ENCODE results near the gene BABAM1.
"Not testable (repeated sequence)": the region's sequence is repeated elsewhere in the genome, so short reads cannot be mapped to it uniquely, and the experiment has no call there.

The BABAM1 gene

DNA sequence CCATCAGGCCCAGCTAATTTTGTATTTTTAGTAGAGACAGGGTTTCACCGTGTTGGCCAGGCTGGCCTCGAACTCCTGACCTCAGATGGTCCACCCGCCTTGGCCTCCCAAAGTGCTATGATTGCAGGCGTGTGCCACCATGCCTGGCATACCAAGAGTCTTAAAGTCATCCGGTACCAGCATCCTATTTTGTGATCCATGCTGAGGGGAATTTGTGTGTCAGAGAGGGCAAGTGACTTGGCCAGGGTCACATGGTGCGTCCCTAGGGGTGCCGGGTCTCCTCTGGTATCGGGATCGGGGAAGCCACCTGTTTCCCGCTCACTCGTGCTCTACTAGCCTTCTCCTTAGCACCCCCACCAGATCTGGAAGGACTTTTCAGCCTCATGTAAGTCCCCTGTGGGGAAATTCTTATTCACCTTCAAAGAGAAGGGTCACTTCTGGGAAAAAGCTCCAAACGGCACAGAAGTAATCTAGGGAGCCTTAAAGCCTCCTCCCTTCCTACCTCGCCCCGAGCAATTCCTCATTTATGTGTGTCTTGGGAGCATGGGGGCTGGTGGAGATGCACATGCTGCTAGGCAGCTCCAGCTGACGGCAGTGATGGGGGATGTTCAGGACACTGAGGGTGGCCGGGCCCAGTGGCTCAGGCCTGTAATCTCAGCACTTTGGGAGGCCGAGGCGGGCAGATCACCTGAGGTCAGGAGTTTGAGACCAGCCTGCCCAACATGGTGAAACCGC, 8.4 kb downstream of the BABAM1 start:
- no peak for DNase-seq

- DNase-seq = no peak
Observed at GRCh38 chr19:17279436-17279835, 12.2 kb downstream of the BABAM1 start.

DNA sequence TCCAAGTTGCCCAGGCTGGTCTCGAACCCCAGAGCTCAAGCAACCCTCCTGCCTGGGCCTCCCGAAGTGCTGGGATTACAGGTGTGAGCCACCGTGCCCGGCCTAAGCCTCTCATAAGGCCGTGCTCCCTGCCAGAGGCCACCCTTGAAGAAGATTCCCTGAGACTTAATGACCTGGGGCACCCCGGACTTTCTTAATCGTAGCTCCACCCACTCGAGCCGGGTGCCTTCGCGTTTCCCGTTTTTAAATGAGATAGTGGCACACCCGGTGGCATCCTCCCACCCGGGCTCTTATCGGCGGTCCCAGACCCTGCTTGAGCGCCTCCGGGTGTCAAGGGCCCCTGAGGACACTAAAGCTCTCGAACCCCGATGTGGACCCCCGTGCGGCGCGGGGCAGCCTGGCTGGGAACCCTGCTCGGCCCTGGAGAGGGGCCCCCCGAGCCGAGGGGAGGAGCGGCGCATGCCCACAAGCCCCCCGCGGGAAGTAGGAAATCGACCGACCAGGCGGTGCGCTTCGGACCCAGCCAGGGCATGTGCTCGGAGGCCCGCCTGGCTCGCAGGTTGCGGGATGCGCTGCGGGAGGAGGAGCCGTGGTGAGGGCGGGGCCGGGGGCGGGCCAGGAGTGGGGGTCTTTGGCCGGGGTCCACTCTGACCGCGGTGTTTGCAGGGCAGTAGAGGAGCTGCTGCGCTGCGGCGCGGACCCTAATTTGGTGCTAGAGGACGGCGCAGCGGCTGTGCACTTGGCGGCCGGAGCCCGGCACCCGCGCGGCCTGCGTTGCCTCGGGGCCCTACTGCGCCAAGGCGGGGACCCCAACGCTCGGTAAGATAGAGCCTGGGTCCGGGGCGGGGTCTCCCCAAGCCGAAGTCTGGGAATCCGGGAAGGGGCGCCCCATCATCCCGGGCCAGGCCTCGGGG, 14.4 kb downstream of the BABAM1 start, which contains the start of gene ANKLE1:
TSS of gene ANKLE1 (plus strand) at position 511 of the 914 bp plus-strand sequence. CDS start at position 531, 20 bp downstream.
- DNase-seq = no peak

DNA sequence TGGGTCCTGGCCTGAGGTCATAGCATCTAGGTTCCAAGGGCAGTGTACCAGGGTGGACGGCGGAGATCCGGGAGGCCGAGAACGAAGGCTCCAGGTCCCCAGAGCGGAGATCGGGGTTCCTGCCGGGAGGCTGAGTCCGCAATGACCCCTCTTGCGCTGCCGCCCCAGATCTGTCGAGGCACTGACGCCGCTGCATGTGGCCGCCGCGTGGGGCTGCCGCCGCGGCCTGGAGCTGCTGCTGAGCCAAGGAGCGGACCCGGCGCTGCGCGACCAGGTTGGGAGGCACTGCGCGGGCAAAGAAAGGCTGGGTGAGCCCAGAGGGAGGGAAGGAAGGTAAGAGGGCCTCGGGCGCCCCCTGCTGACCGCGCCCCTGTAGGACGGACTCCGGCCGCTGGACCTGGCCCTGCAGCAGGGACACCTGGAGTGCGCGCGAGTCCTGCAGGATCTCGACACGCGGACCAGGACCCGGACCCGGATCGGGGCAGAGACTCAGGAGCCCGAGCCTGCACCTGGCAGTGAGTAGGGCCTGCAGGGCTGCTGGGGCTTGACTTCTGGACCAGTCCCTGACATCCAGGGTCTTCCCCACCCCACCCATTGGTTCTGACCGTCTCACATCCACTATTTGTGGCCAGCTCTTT, 15.4 kb downstream of the BABAM1 start:
- DNase-seq = peak; percentile 54

- no peak for DNase-seq
Observed at GRCh38 chr19:17283504-17283996, 16.3 kb downstream of the BABAM1 start.

- DNase-seq = no peak
Observed at GRCh38 chr19:17285415-17286135, 18.3 kb downstream of the BABAM1 start.

GRCh38 chr19:17286263-17286662, 19.0 kb downstream of the BABAM1 start:
- DNase-seq = no peak

DNA sequence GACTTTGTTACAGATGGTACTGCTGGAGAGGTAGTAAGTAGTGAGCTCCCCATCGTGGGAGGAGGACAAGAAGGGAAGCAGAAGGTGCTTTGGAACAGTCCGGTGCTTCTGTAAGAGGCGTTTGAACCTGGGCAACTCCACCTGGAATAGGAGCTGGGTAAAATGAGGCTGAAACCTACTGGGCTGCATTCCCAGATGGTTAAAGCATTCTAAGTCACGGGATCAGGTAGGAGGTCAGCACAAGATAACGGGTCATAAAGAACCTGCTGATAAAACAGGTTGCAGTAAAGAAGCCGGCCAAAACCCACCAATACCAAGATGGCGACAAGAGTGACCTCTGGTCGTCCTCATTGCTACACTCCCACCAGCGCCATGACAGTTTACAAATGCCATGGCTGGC, 19.5 kb downstream of the BABAM1 start:
- no peak for DNase-seq

GRCh38 chr19:17289489-17289888, 22.2 kb downstream of the BABAM1 start:
- peak; percentile 2 for DNase-seq

GRCh38 chr19:17292301-17293074, 25.2 kb downstream of the BABAM1 start:
- peak; percentile 40 for DNase-seq

DNA sequence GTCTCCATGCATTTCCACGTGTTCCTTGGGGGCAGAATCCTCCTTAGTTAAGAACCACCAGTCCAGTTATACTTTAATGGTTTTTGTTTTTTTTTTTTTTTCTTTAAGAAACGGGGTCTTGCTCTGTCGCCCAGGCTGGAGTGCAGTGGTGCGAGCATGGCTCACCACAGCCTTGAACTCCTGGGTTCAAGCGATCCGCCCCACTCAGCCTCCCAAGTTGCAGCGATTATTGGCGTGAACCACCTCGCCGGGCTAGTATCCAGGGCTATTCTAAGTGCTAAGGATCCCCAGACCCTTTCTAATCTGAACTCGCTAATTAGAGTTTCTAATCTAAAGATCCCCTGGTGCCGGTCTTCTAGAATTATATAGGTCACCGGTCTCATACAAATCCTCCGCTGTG, 26.4 kb downstream of the BABAM1 start:
- no peak for DNase-seq

DNA sequence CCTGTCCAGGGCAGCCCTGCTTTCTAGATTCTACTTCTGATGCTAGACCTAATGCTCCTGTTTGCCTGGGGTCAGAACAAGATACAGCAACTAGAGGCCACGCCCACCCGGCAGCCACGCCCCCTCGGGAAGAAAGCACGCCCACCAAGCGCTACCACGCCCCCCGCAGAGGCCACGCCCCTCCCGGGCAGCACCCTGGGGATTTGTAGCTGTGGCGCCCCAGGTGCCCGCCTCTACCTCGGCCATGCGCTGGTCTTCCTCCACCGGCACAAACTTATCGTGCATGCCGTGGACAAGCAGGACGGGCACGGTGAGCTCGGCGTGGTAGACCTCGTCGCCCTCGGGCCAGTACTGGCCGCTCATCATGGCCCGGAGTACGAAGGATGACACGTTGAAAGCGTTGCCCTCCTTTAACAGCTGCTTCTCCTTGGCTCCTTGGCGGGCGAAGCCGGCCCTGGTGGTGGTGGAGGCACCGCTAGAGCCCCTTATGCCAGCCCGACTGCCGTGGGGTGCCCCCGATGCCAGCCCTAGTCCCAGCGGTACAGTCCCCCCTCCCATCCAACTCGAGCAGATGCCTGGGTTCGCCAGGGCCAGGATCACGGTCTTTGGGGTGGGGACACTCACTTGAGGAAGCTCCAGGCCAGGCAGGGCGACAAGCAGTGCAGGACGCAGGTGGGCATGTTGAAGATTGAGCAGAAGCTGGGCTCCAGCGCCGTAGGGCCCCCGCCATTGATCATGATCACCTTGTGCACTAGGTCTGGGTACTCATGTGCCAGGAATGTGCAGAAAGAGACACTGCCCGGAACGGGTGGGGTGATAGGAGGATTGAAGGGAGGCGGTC, 27.0 kb downstream of the BABAM1 start:
- no peak for DNase-seq

DNA sequence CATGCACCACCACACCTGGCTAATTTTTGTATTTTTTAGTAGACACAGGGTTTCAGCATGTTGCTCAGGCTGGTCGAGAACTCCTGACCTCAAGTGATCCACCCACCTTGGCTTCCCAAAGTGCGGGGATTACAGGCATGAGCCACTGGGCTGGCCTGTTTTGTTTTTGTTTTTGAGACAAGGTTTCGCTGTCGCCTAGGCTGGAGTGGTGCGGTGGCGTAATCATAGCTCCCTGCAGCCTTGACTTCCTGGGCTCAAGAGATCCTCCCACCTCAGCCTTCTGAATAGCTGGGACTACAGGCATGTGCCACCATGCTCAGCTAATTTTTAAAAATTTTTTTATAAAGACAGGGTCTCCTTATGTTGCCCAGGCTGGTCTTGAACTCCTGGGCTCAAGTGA, 28.3 kb downstream of the BABAM1 start:
- DNase-seq = not testable (repeated sequence)

DNA sequence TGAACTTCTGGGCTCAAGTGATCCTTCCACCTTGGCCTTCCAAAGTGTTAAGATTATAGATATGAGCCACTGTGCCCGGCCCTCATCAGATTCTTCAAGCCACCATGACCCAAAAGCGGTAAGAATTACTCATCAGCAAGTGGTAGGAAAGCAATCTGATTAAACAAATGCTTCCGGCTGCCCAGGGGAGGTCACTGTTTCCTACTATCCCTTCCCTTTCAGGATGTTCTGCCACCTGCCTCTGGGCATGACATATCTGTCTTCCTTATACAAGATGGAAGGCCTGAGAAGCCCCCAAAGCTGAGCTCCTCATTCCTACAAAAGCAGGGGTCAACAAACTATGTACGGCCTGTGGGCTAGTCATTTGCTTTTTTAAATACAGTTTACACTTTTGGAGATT, 29.0 kb downstream of the BABAM1 start:
- no peak for DNase-seq

DNA sequence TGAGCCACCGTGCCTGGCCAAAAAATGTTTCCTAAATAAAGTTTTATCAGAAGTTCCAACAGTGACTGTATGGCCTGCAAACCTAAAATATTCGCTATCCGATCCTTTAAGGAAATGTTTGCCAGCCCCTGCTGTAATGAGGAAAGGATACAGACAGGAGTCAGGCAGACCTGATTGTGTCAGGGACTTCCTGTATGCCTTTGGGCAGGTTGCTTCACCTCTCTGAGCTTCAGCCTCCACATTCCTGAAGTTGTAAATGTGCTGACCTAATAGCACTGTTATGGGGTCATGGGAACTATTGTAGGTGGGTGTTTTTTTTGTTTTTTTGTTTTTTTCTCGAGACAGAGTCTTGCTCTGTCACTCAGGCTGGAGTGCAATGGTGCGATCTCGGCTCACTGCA, 29.7 kb downstream of the BABAM1 start:
- DNase-seq = no peak

- DNase-seq = no peak
Observed at GRCh38 chr19:17300992-17301619, 33.9 kb downstream of the BABAM1 start.

- peak; percentile 42 for DNase-seq
Observed at GRCh38 chr19:17302391-17303166, 35.3 kb downstream of the BABAM1 start.

- peak; percentile 48 for DNase-seq
Observed at GRCh38 chr19:17303167-17303939, 36.1 kb downstream of the BABAM1 start, which contains the start of gene ABHD8. TSS of gene ABHD8 (minus strand) at chr19:17303425. CDS start at chr19:17301616, 1,809 bp downstream.

GRCh38 chr19:17303940-17304267, 36.7 kb downstream of the BABAM1 start:
- no peak for DNase-seq
